SK-N-SH treated with all-trans-retinoic acid at 6 μM for 48 hours (cell line): ENCODE results near the gene RBFOX2.

ENCODE experiments used
- ATAC-seq: fragments of 200-7000 bp; cut with Tn5 transposase; 3 replicates; pipeline ENCODE4 v1.9.1; 2020; ENCODE audit warnings: mild to moderate bottlenecking, moderate library complexity
- ESRRG ChIP-seq: fragments of 250-450 bp; sonication (Bioruptor Pico); IDR thresholded peaks from 2 replicates; pipeline ENCODE4 v1.6.1; 2021; ENCODE audit warnings: mild to moderate bottlenecking
- GLIS3 ChIP-seq: fragments of 250-450 bp; sonication (Bioruptor Pico); IDR thresholded peaks from 2 replicates; pipeline ENCODE4 v1.5.0; 2020; ENCODE audit warnings: mild to moderate bottlenecking, moderate library complexity
- PPARA ChIP-seq: fragments of 250-450 bp; sonication (Bioruptor Pico); IDR thresholded peaks from 2 replicates; pipeline ENCODE4 v1.5.0; 2020; ENCODE audit warnings: mild to moderate bottlenecking, borderline replicate concordance
- RARB ChIP-seq: fragments of 250-450 bp; sonication (Bioruptor Pico); IDR thresholded peaks from 2 replicates; pipeline ENCODE4 v1.8.0; 2021; ENCODE audit warnings: mild to moderate bottlenecking, moderate library complexity
- SNAI2 ChIP-seq: fragments of 250-450 bp; sonication (Bioruptor Pico); IDR thresholded peaks from 2 replicates; pipeline ENCODE4 v1.5.0; 2020; ENCODE audit warnings: mild to moderate bottlenecking, moderate library complexity
- TCF4 ChIP-seq: fragments of 250-450 bp; sonication (Bioruptor Pico); IDR thresholded peaks from 2 replicates; pipeline ENCODE4 v1.8.0; 2021; ENCODE audit warnings: mild to moderate bottlenecking, moderate library complexity, borderline replicate concordance
- TOX ChIP-seq: fragments of 250-450 bp; sonication (Bioruptor Pico); IDR thresholded peaks from 2 replicates; pipeline ENCODE4 v1.8.0; 2021; ENCODE audit warnings: mild to moderate bottlenecking, moderate library complexity, borderline replicate concordance
- ZFP3 ChIP-seq: fragments of 250-450 bp; sonication (Bioruptor Pico); IDR thresholded peaks from 2 replicates; pipeline ENCODE4 v1.5.0; 2020; ENCODE audit warnings: mild to moderate bottlenecking, moderate library complexity
- ZNF565 ChIP-seq: fragments of 450-650 bp; formaldehyde crosslinking; conservative IDR thresholded peaks from 2 replicates; pipeline ENCODE4 v1.5.0; 2020; ENCODE audit warnings: low read depth, mild to moderate bottlenecking, moderate library complexity
- ZNF70 ChIP-seq: fragments of 450-650 bp; formaldehyde crosslinking; IDR thresholded peaks from 2 replicates; pipeline ENCODE4 v1.5.0; 2020; ENCODE audit warnings: mild to moderate bottlenecking, moderate library complexity
- ZNF8 ChIP-seq: fragments of 450-650 bp; formaldehyde crosslinking; IDR thresholded peaks from 2 replicates; pipeline ENCODE4 v1.5.0; 2020; ENCODE audit warnings: mild to moderate bottlenecking, moderate library complexity
- TF ChIP-seq, protein P1 (sequence below): fragments of 250-450 bp; sonication (Bioruptor Pico); IDR thresholded peaks from 2 replicates; pipeline ENCODE4 v1.8.0; 2021; ENCODE audit warnings: low read depth, mild to moderate bottlenecking, moderate library complexity, borderline replicate concordance
- TF ChIP-seq, protein P2 (sequence below): fragments of 250-450 bp; sonication (Bioruptor Pico); IDR thresholded peaks from 2 replicates; pipeline ENCODE4 v1.5.1; 2021; ENCODE audit warnings: mild to moderate bottlenecking, moderate library complexity
- TF ChIP-seq, protein P3 (sequence below): fragments of 250-450 bp; sonication (Bioruptor Pico); IDR thresholded peaks from 2 replicates; pipeline ENCODE4 v1.8.0; 2020; ENCODE audit warnings: mild to moderate bottlenecking, moderate library complexity, borderline replicate concordance
- TF ChIP-seq, protein P4 (sequence below): fragments of 250-450 bp; sonication (Bioruptor Pico); IDR thresholded peaks from 2 replicates; pipeline ENCODE4 v1.5.1; 2020; ENCODE audit warnings: low read depth, mild to moderate bottlenecking, moderate library complexity
- TF ChIP-seq, protein P5 (sequence below): fragments of 250-450 bp; sonication (Bioruptor Pico); IDR thresholded peaks from 2 replicates; pipeline ENCODE4 v1.5.0; 2020; ENCODE audit warnings: mild to moderate bottlenecking, moderate library complexity

Gene RBFOX2

DNA sequence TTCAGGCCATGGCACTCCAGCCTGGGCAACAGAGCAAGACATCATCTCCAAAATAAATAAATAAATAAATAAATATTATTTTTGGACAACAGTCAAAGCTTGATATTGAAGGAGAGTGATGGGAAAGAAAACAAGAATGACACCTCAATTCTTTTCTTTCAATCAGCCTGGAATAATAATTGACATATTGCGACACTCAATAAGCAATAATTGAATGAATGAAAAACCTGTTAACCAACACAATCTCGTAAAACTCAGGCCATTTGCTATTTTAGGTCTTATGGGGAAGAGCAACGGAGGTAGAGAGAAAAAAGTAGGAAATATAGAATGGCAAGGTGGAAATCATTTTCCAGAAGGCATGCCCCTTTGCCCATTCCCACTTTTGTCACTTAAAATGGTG, 10.5 kb upstream of the RBFOX2 start:
- TF ChIP-seq ZFP3 (CRISPR knock-in tag) (no peak), GLIS3 (CRISPR knock-in tag) (no peak), TOX (CRISPR knock-in tag) (no peak), SNAI2 (no peak), ZNF70 (no peak), ZNF8 (CRISPR knock-in tag) (no peak)
- TF ChIP-seq, protein P1, sequence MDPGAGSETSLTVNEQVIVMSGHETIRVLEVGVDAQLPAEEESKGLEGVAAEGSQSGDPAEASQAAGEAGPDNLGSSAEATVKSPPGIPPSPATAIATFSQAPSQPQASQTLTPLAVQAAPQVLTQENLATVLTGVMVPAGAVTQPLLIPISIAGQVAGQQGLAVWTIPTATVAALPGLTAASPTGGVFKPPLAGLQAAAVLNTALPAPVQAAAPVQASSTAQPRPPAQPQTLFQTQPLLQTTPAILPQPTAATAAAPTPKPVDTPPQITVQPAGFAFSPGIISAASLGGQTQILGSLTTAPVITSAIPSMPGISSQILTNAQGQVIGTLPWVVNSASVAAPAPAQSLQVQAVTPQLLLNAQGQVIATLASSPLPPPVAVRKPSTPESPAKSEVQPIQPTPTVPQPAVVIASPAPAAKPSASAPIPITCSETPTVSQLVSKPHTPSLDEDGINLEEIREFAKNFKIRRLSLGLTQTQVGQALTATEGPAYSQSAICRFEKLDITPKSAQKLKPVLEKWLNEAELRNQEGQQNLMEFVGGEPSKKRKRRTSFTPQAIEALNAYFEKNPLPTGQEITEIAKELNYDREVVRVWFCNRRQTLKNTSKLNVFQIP (CRISPR knock-in tag): no peak
- TF ChIP-seq, protein P2, sequence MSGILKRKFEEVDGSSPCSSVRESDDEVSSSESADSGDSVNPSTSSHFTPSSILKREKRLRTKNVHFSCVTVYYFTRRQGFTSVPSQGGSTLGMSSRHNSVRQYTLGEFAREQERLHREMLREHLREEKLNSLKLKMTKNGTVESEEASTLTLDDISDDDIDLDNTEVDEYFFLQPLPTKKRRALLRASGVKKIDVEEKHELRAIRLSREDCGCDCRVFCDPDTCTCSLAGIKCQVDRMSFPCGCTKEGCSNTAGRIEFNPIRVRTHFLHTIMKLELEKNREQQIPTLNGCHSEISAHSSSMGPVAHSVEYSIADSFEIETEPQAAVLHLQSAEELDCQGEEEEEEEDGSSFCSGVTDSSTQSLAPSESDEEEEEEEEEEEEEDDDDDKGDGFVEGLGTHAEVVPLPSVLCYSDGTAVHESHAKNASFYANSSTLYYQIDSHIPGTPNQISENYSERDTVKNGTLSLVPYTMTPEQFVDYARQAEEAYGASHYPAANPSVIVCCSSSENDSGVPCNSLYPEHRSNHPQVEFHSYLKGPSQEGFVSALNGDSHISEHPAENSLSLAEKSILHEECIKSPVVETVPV (CRISPR knock-in tag): no peak
- TF ChIP-seq, protein P3, sequence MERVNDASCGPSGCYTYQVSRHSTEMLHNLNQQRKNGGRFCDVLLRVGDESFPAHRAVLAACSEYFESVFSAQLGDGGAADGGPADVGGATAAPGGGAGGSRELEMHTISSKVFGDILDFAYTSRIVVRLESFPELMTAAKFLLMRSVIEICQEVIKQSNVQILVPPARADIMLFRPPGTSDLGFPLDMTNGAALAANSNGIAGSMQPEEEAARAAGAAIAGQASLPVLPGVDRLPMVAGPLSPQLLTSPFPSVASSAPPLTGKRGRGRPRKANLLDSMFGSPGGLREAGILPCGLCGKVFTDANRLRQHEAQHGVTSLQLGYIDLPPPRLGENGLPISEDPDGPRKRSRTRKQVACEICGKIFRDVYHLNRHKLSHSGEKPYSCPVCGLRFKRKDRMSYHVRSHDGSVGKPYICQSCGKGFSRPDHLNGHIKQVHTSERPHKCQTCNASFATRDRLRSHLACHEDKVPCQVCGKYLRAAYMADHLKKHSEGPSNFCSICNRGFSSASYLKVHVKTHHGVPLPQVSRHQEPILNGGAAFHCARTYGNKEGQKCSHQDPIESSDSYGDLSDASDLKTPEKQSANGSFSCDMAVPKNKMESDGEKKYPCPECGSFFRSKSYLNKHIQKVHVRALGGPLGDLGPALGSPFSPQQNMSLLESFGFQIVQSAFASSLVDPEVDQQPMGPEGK (CRISPR knock-in tag): no peak
- no peak for ATAC-seq

DNA sequence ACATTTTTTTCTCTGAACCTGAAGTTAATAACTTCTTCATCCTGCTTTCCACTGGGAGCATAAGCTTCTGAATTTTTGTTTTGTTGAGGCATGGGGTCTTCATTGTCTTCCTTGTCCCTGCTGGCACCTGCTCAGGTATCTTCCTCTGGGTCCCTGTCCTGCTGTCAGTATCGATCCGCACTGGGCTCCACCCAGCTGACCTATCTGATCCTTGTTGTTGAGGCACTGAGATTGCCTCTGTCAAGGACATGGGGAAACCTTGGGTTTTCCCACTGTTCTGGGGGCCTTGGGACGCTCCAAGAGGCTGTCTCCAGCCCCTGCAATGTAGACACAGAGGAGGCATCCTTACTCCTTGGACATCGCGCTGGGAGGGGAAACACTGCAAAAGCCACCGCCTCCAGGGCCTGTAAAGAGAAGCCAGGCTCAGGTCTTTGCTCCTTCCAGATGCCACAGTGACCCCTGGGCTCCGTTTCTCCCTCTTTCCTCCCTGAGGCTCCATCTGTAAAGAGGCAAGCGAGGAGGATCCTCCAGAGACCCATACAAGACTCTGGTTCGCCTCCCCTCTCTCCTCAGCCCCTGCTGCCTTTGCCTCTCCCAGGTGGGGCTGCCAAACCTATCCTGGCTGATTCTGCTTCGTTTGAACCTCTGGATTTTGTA, 8.6 kb upstream of the RBFOX2 start:
- no peak for TF ChIP-seq TOX (CRISPR knock-in tag)
- TF ChIP-seq, protein P4, sequence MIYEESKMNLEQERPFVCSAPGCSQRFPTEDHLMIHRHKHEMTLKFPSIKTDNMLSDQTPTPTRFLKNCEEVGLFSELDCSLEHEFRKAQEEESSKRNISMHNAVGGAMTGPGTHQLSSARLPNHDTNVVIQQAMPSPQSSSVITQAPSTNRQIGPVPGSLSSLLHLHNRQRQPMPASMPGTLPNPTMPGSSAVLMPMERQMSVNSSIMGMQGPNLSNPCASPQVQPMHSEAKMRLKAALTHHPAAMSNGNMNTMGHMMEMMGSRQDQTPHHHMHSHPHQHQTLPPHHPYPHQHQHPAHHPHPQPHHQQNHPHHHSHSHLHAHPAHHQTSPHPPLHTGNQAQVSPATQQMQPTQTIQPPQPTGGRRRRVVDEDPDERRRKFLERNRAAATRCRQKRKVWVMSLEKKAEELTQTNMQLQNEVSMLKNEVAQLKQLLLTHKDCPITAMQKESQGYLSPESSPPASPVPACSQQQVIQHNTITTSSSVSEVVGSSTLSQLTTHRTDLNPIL (CRISPR knock-in tag): no peak
- no peak for TF ChIP-seq PPARA (CRISPR knock-in tag)
- no peak for TF ChIP-seq ZNF8 (CRISPR knock-in tag)
- TF ChIP-seq RARB: no peak
- TF ChIP-seq ZNF565 (CRISPR knock-in tag): no peak
- TF ChIP-seq, protein P2 (CRISPR knock-in tag): no peak
- TF ChIP-seq TCF4 (CRISPR knock-in tag): no peak
- no peak for TF ChIP-seq ZFP3 (CRISPR knock-in tag)
- TF ChIP-seq, protein P1 (CRISPR knock-in tag): no peak
- TF ChIP-seq, protein P5, sequence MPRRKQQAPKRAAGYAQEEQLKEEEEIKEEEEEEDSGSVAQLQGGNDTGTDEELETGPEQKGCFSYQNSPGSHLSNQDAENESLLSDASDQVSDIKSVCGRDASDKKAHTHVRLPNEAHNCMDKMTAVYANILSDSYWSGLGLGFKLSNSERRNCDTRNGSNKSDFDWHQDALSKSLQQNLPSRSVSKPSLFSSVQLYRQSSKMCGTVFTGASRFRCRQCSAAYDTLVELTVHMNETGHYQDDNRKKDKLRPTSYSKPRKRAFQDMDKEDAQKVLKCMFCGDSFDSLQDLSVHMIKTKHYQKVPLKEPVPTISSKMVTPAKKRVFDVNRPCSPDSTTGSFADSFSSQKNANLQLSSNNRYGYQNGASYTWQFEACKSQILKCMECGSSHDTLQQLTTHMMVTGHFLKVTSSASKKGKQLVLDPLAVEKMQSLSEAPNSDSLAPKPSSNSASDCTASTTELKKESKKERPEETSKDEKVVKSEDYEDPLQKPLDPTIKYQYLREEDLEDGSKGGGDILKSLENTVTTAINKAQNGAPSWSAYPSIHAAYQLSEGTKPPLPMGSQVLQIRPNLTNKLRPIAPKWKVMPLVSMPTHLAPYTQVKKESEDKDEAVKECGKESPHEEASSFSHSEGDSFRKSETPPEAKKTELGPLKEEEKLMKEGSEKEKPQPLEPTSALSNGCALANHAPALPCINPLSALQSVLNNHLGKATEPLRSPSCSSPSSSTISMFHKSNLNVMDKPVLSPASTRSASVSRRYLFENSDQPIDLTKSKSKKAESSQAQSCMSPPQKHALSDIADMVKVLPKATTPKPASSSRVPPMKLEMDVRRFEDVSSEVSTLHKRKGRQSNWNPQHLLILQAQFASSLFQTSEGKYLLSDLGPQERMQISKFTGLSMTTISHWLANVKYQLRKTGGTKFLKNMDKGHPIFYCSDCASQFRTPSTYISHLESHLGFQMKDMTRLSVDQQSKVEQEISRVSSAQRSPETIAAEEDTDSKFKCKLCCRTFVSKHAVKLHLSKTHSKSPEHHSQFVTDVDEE (CRISPR knock-in tag): no peak
- no peak for TF ChIP-seq ESRRG (CRISPR knock-in tag)
- no peak for ATAC-seq
